Adrenal gland (tissue), 12 donors: ENCODE data around the gene AMPD3. TPM values are rescaled to one million over a fixed set of nuclear protein-coding genes. Genes with fewer than 3 reads are reported as not detected.

Experiments
- DNase-seq, 7 donors: peaks; one replicate each; pipeline ENCODE4 v3.0.0-alpha.2; 2019 to 2020
- H3K27ac ChIP-seq, 5 donors: fragments of 200-600 bp; sonication (generic) in 4 of 5; 1 replicate in 3 of 5; 2 replicates in 2 of 5; pipeline versions ENCODE4 v1.5.1 to v1.8.0; 2016 to 2020; ENCODE audit warnings: mild to moderate bottlenecking in 1 of 5
- H3K27me3 ChIP-seq: fragments of 200-600 bp; 2 replicates; pipeline ENCODE4 v1.8.0; 2021
- H3K36me3 ChIP-seq, 2 donors: fragments of 200-600 bp; replicated peaks in 1 of 2; 1 replicate in 1 of 2; 2 replicates in 1 of 2; pipeline versions ENCODE4 v1.5.1 to v1.8.0; 2018 to 2022
- H3K4me1 ChIP-seq, 2 donors: fragments of 200-600 bp; replicated peaks in 1 of 2; 1 replicate in 1 of 2; 2 replicates in 1 of 2; pipeline versions ENCODE4 v1.5.1 to v1.8.0; 2018 to 2021
- H3K4me3 ChIP-seq, 4 donors: fragments of 200-600 bp; sonication (generic) in 3 of 4; one replicate each; pipeline ENCODE4 v1.5.1; 2016 to 2018
- H3K9me3 ChIP-seq, 3 donors: fragments of 200-600 bp; sonication (generic) in 1 of 3; replicated peaks in 1 of 3; 1 replicate in 2 of 3; 2 replicates in 1 of 3; pipeline versions ENCODE4 v1.5.1 to v1.8.0; 2016 to 2021
- POLR2A ChIP-seq, 2 donors: fragments of 450-650 bp; IDR thresholded peaks; one replicate each; pipeline ENCODE4 v1.6.1; 2017; ENCODE audit warnings: antibody characterized with exemption in 2 of 2, mild to moderate bottlenecking in 2 of 2, moderate library complexity in 1 of 2
- WGBS, 4 donors: extraction: QIAGEN DNeasy Blood & Tissue Kit in 2 of 4; methylation state at CpG; one replicate each; pipeline versions ENCODE4 v1.1.5 to v1.1.7; 2013 to 2017; 5-methylcytosine and 5-hydroxymethylcytosine counted together
- intact Hi-C, 2 donors: fragments of 100-400 bp; cut with DNase I; formaldehyde crosslinking; loops; one replicate each; pipeline versions ENCODE4 v1.14.1 to v1.15.0; 2022 to 2023
- polyA plus RNA-seq, 3 donors: library from polyadenylated mRNA; stranded (reverse); fragments of 200-250 nt in 2 of 3; fragments of 350-450 nt in 1 of 3; fragmentation: Illumina TruSeq in 1 of 3; extraction: RNeasy Lipid Tissue Mini Kit (QIAGEN cat#74804) in 1 of 3; gene quantifications; one replicate each; pipeline ENCODE4 v1.2.3, GENCODE V29; 2013 to 2014
- total RNA-seq, 9 donors: library from RNA; depleted of rRNA in 4 of 9; stranded (reverse); fragments of >200 nt in 4 of 9; fragments of 120-200 nt in 1 of 9; fragmentation: NEBNext Ultra II Directional in 1 of 9; extraction: Animal tissue kit (Norgen Biotek cat#: 25700) in 1 of 9; gene quantifications; one replicate each; pipeline versions ENCODE4 v1.1.0 to v1.2.4, GENCODE V29; 2013 to 2023
- TF ChIP-seq, protein P1 (sequence below), 6 experiments: fragments of 450-650 bp in 4 of 6; fragments of 200-600 bp in 2 of 6; sonication (generic) in 1 of 6; IDR thresholded peaks; 1 replicate in 5 of 6; 2 replicates in 1 of 6; pipeline versions ENCODE4 v1.5.1 to v1.8.0; 2016 to 2021; ENCODE audit warnings: antibody characterized with exemption in 6 of 6, mild to moderate bottlenecking in 2 of 6, moderate library complexity in 1 of 6
- donor health status: healthy with polysubstance abuse.
- donor health status: Bipolar disorder and iron deficiency.
- donor health status: DM: yes; HTN: yes; CAD: no.
- donor health status: DM: no; HTN: no; CAD: no.
- donor health status: DM: no; HTN: no; CAD: no.
- donor health status: DM: yes; HTN: yes; CAD: no.

The AMPD3 gene
- total and polyA plus RNA-seq, 12 donors, result 16.5 to 64.1 (median 42.9) TPM

DNA sequence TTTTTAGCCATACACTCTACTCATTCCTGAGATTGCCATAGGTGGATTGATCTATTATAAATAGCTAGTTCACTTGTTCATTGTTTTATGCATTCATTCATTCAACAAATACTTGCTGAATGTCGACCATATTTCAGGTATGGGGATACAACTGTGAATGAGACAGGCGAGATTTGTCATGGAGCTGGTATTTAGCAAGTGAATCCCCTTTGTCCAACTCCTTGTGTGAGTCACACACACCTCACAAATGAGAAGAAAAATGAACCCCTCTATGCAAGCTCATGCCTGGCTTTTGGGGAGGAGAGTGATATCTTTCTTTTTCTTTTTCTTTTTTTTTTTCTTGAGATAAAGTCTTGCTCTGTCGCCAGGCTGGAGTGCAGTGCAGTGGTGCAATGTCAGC is 1.8 kb upstream of the AMPD3 start:
- no peaks in the 10 kb centered on the region for H3K36me3 ChIP-seq
- H3K9me3 ChIP-seq, result no peaks in the 10 kb centered on the region
- no peaks in the 10 kb centered on the region for H3K27me3 ChIP-seq
- intact Hi-C loops, result no loop called here
- TF ChIP-seq, protein P1, sequence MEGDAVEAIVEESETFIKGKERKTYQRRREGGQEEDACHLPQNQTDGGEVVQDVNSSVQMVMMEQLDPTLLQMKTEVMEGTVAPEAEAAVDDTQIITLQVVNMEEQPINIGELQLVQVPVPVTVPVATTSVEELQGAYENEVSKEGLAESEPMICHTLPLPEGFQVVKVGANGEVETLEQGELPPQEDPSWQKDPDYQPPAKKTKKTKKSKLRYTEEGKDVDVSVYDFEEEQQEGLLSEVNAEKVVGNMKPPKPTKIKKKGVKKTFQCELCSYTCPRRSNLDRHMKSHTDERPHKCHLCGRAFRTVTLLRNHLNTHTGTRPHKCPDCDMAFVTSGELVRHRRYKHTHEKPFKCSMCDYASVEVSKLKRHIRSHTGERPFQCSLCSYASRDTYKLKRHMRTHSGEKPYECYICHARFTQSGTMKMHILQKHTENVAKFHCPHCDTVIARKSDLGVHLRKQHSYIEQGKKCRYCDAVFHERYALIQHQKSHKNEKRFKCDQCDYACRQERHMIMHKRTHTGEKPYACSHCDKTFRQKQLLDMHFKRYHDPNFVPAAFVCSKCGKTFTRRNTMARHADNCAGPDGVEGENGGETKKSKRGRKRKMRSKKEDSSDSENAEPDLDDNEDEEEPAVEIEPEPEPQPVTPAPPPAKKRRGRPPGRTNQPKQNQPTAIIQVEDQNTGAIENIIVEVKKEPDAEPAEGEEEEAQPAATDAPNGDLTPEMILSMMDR (IDR thresholded peaks at IDR 0.05), result no peak
- TF ChIP-seq POLR2A (IDR thresholded peaks at IDR 0.05), result no peak
- WGBS, 4 donors, result 85 to 95% (median 91%) methylated on average over 3 of the region's 3 CpGs
- DNase-seq, result no peak
- peaks cover 16 to 53% of the 10 kb centered on the region in 2 donors for H3K4me1 ChIP-seq
- no peak overlapping the region for H3K27ac ChIP-seq
- H3K4me3 ChIP-seq, result no peak overlapping the region

GRCh38 chr11:10455637-10456487 is 798 bp downstream of the AMPD3 start:
- DNase-seq, result peak; percentile 76 to 93 (median 88)
- H3K4me3 ChIP-seq, result peak overlapping the region in 2 of 4 donors; percentile 4 to 50

GRCh38 chr11:10456519-10456918 is 1.5 kb downstream of the AMPD3 start:
- H3K4me1 ChIP-seq, result peaks cover 21 to 56% of the 10 kb centered on the region in 2 donors
- no peaks in the 10 kb centered on the region for H3K27me3 ChIP-seq
- H3K4me3 ChIP-seq, result peak overlapping the region in 2 of 4 donors; percentile 4 to 50
- TF ChIP-seq POLR2A (IDR thresholded peaks at IDR 0.05), result no peak
- DNase-seq, result peak in 1 of 7 donors; percentile 27
- H3K9me3 ChIP-seq, result no peaks in the 10 kb centered on the region
- intact Hi-C loops, result no loop called here
- H3K36me3 ChIP-seq, result peaks cover 0 to 3% of the 10 kb centered on the region in 2 donors
- H3K27ac ChIP-seq, result peak overlapping the region; percentile 73 to 95 (median 90)
- 25 to 60% (median 44%) methylated on average over 2 to 3 of the region's 3 CpGs for WGBS, 4 donors

More at GRCh38 chr11:10455637-10456487, 798 bp downstream of the AMPD3 start:
- 5 to 14% (median 9%) methylated on average over 10 to 18 of the region's 18 CpGs for WGBS, 4 donors
- no peaks in the 10 kb centered on the region for H3K27me3 ChIP-seq
- no peaks in the 10 kb centered on the region for H3K36me3 ChIP-seq
- peaks cover 25 to 61% of the 10 kb centered on the region in 2 donors for H3K4me1 ChIP-seq
- peak overlapping the region; percentile 73 to 95 (median 90) for H3K27ac ChIP-seq
- no peaks in the 10 kb centered on the region for H3K9me3 ChIP-seq
- TF ChIP-seq, protein P1 (IDR thresholded peaks at IDR 0.05), result no peak
- TF ChIP-seq POLR2A (IDR thresholded peaks at IDR 0.05), result peak in 1 of 2 donors; percentile 81
- intact Hi-C loops, result no loop called here

DNA sequence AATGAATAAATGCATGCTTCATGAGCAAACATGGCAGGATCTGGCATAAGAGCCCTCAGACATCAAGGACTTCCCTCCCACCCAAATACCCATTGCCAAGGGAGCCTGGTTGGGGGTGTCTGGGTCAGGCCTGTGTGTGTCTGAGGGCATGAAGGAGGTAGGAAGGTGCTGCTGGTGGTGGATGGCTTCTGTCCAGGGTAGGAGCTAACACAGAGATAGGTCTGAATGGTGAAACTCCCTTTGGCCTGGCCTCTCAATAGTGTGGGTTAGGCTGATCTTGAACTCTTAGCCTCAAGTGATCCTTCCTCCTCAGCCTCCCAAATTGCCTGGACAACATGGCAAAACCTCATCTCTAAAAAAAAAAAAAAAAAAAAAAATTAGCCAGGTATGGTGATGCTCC is 2.8 kb downstream of the AMPD3 start:
- H3K4me1 ChIP-seq, result peaks cover 16 to 50% of the 10 kb centered on the region in 2 donors
- no peaks in the 10 kb centered on the region for H3K27me3 ChIP-seq
- H3K27ac ChIP-seq, result peak overlapping the region in 2 of 5 donors; percentile 21 to 95
- H3K9me3 ChIP-seq, result no peaks in the 10 kb centered on the region
- no peak overlapping the region for H3K4me3 ChIP-seq
- intact Hi-C loops, result no loop called here
- no peak for TF ChIP-seq POLR2A (IDR thresholded peaks at IDR 0.05)
- DNase-seq, result peak in 1 of 7 donors; percentile 15
- H3K36me3 ChIP-seq, result peaks cover 0 to 17% of the 10 kb centered on the region in 2 donors
